ENCODE results near the gene QPCT. TPM values are rescaled to one million over a fixed set of nuclear protein-coding genes. Genes with fewer than 3 reads are reported as not detected.
"Not testable (repeated sequence)": the region's sequence is repeated elsewhere in the genome, so short reads cannot be mapped to it uniquely, and the experiment has no call there.

Gene QPCT
- polyA plus RNA-seq, 1 experiment, result 8.3 TPM

DNA sequence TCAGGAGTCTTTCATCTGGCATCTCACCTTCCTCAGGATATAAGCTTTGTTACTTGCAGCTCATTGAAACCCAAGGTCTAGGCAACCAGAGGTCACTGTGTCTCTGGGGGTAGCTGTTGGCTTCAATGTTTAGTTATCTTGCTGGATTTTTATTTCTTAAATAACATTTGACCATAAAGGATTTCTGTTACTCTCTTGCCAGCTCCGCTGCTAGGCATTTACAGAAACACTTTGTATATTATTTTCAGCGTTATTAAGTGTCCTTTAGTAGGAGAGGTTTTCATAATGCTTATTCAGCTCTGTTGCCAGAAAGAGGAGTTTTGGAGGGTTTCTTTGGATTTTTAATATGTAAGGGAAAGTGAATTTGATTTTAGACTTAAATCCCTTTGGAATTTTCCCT, 61.4 kb downstream of the QPCT start:
- no peak overlapping the region for H3K4me3 ChIP-seq (ENCODE audit: low read depth, low read length)
- TF ChIP-seq, protein P1, sequence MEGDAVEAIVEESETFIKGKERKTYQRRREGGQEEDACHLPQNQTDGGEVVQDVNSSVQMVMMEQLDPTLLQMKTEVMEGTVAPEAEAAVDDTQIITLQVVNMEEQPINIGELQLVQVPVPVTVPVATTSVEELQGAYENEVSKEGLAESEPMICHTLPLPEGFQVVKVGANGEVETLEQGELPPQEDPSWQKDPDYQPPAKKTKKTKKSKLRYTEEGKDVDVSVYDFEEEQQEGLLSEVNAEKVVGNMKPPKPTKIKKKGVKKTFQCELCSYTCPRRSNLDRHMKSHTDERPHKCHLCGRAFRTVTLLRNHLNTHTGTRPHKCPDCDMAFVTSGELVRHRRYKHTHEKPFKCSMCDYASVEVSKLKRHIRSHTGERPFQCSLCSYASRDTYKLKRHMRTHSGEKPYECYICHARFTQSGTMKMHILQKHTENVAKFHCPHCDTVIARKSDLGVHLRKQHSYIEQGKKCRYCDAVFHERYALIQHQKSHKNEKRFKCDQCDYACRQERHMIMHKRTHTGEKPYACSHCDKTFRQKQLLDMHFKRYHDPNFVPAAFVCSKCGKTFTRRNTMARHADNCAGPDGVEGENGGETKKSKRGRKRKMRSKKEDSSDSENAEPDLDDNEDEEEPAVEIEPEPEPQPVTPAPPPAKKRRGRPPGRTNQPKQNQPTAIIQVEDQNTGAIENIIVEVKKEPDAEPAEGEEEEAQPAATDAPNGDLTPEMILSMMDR (IDR thresholded peaks at IDR 0.05; ENCODE audit: low read depth, low read length), result no peak
- DNase-seq (ENCODE audit: low read depth, low spot score), result no peak
- H3K27ac ChIP-seq (ENCODE audit: low read depth, low read length), result no peak overlapping the region
- no peaks in the 10 kb centered on the region for H3K9me3 ChIP-seq (ENCODE audit: control insufficient read depth, insufficient read depth, low read length)
- CTCF ChIA-PET, result interaction anchor here (1.5 to 3.2 kb wide), 4 partner anchors 9 to 485 kb away, joined by 5 to 25 read pairs (median 19); no protein-coding TSS in a partner anchor
- no peaks in the 10 kb centered on the region for H3K27me3 ChIP-seq (ENCODE audit: control insufficient read depth, insufficient read depth, low read length)
- POLR2A ChIA-PET, result no interaction called here

DNA sequence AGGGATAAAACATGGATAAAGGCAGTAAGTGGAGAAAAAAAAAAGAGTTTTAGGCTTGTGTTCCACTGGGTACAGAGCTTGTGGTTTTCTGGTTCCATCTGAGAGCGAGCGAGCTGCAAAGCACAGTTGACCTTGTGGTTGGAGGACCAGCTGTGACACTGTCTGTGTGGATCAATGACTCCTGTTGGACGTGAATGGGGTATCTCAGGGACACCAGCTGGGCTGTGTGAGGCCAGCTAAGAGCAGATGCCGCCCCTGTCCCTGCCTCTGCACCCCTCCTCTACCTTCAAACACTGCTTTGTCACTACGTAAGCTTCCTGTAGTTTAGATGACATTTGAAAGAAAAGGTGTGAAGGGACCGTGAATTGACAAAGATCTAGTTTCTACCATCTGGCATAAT, 67.8 kb downstream of the QPCT start:
- Histone ChIP-seq H3K4me3 (ENCODE audit: low read depth, low read length) (no peak overlapping the region), H3K27me3 (ENCODE audit: control insufficient read depth, insufficient read depth, low read length) (no peaks in the 10 kb centered on the region), H3K9me3 (ENCODE audit: control insufficient read depth, insufficient read depth, low read length) (no peaks in the 10 kb centered on the region), H3K27ac (ENCODE audit: low read depth, low read length) (no peak overlapping the region)
- TF ChIP-seq, protein P1 (IDR thresholded peaks at IDR 0.05; ENCODE audit: low read depth, low read length), result no peak
- ChIA-PET POLR2A (no interaction called here), CTCF (interaction anchor here (0.9 to 7.6 kb wide), 4 partner anchors 15 to 465 kb away, joined by 4 to 174 read pairs (median 26); no protein-coding TSS in a partner anchor)
- no peak for DNase-seq (ENCODE audit: low read depth, low spot score)

DNA sequence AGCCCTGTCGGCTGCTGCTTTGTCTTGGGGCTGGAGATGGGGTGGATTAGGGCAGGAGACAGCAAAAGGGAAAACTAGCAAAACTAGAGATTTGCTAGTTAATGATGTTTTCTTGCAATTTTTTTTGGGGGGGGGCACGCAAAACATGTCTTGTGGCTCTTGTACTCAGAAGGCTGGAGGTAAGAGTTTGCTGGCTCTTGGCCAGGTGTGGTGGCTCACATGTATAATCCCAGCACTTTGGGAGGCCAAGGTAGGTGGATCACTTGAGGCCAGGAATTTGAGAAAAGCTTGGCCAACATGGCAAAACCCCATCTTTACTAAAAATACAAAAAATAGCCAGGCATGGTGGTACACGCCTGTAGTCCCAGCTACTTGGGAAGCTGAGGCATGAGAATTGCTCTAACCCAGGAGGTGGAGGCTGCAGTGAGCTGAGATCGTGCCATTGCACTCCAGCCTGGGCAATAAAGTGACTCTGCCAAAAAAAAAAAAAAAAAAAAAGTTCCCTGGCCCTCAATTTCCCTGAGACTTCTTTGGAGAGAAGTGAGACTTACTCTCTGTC, 69.6 kb downstream of the QPCT start:
- H3K4me3 ChIP-seq (ENCODE audit: low read depth, low read length); H3K27ac ChIP-seq (ENCODE audit: low read depth, low read length); DNase-seq (ENCODE audit: low read depth, low spot score); H3K9me3 ChIP-seq (ENCODE audit: control insufficient read depth, insufficient read depth, low read length); H3K27me3 ChIP-seq (ENCODE audit: control insufficient read depth, insufficient read depth, low read length): not testable (repeated sequence)
- POLR2A ChIA-PET, result interaction anchor here (0.7 to 1.5 kb wide), 3 partner anchors 354 to 463 kb away, joined by 3 to 4 read pairs (median 3); no protein-coding TSS in a partner anchor
- CTCF ChIA-PET, result interaction anchor here (0.6 to 7.6 kb wide), 31 partner anchors 9 to 511 kb away, joined by 3 to 174 read pairs (median 4); no protein-coding TSS in a partner anchor

- DNase-seq (ENCODE audit: low read depth, low spot score), result peak; percentile 56
- ChIA-PET CTCF (interaction anchor here (0.6 to 7.6 kb wide), 40 partner anchors 8 to 662 kb away, joined by 3 to 174 read pairs (median 4); partner anchors contain the start of gene CYP1B1), POLR2A (interaction anchor here (0.6 to 1.5 kb wide), 4 partner anchors 26 to 463 kb away, joined by 3 to 4 read pairs (median 4); no protein-coding TSS in a partner anchor)
- H3K27me3 ChIP-seq (ENCODE audit: control insufficient read depth, insufficient read depth, low read length), result no peaks in the 10 kb centered on the region
- TF ChIP-seq, protein P1 (IDR thresholded peaks at IDR 0.05; ENCODE audit: low read depth, low read length), result peak; percentile 94
- H3K27ac ChIP-seq (ENCODE audit: low read depth, low read length), result no peak overlapping the region
- no peaks in the 10 kb centered on the region for H3K9me3 ChIP-seq (ENCODE audit: control insufficient read depth, insufficient read depth, low read length)
- no peak overlapping the region for H3K4me3 ChIP-seq (ENCODE audit: low read depth, low read length)
Measured at GRCh38 chr2:37414470-37414949, 70.1 kb downstream of the QPCT start.

DNA sequence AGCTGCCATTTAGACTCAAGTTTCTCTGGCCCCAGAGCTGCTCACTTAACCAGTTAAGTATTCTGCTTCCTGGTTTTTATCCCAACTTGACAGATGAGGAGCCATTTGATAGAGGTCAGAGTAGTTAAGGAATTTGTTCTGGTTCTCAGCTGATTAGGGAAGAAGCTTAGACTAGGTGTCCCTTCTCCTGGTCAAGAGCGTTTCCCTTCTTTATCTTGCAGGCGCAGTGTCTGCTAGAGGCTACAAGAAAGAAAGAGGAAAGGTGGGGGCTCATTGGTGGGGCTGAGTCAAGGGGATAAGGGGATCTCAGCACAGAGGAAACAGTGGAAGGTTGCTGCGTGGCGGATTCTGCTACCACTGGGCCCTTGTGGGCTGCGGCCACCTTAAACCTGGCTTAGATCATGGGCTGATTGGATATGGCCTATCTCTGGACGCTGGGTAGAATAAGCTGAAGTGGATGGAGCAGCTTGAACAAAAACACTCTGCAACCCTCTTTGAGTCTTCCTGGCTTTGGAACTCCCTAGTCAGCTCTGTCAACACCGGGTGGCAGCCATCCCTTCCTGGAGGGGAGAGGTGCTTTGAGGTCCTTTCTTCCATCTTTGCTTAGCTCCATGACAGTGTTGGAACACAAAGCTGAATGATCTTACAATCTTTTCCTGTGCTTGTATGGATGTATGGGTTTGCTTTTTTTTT, 70.8 kb downstream of the QPCT start:
- DNase-seq (ENCODE audit: low read depth, low spot score), result no peak
- no peaks in the 10 kb centered on the region for H3K27me3 ChIP-seq (ENCODE audit: control insufficient read depth, insufficient read depth, low read length)
- no peak overlapping the region for H3K27ac ChIP-seq (ENCODE audit: low read depth, low read length)
- CTCF ChIA-PET, result interaction anchor here (0.6 to 7.6 kb wide), 42 partner anchors 7 to 661 kb away, joined by 3 to 174 read pairs (median 4); partner anchors contain the start of gene CYP1B1
- H3K9me3 ChIP-seq (ENCODE audit: control insufficient read depth, insufficient read depth, low read length), result no peaks in the 10 kb centered on the region
- no peak overlapping the region for H3K4me3 ChIP-seq (ENCODE audit: low read depth, low read length)
- TF ChIP-seq, protein P1 (IDR thresholded peaks at IDR 0.05; ENCODE audit: low read depth, low read length), result peak; percentile 28
- POLR2A ChIA-PET, result interaction anchor here (0.6 to 1.5 kb wide), 6 partner anchors 27 to 462 kb away, joined by 3 to 5 read pairs (median 4); no protein-coding TSS in a partner anchor

Data from AG04450 (cell line).